ENCODE measurements around the gene LCE5A.
A peak's percentile ranks its signal among the peaks of the same experiment; 100 is the strongest.
"Not testable (repeated sequence)": the region's sequence is repeated elsewhere in the genome, so short reads cannot be mapped to it uniquely, and the experiment has no call there.

The LCE5A gene

GRCh38 chr1:152516082-152516481 lies 5.5 kb downstream of the LCE5A start:
- no peak for DNase-seq (ENCODE audit: low spot score)

- DNase-seq (ENCODE audit: low spot score) = no peak
Observed at GRCh38 chr1:152517237-152517811, 6.7 kb downstream of the LCE5A start.

- DNase-seq (ENCODE audit: low spot score) = no peak
Observed at GRCh38 chr1:152519851-152520250, 9.2 kb downstream of the LCE5A start.

DNA sequence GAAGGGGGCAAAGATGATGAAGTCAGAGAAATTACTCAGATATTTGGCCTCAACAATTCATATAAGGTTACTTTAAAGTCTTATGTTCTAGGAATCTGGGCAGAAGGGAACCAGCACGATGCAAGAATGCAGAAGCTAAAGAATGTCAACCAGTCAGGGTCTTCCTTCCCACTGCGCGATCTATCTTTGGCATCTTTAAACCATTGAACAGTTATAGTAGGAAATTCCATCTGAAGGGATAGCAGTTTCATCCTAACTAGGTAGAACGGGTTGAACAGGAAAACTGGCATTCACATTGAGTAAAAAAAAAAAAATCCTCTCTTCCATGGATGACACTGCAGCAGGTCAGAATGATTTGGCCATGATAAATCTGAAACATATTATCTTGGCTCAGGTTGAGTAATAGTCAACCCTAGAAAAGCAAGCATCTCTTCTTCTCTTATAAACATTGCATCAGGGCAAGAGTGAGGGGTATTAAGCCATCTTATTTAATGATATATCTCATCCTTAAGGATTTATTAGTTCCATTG lies 10.0 kb downstream of the LCE5A start:
- DNase-seq (ENCODE audit: low spot score) = no peak

DNA sequence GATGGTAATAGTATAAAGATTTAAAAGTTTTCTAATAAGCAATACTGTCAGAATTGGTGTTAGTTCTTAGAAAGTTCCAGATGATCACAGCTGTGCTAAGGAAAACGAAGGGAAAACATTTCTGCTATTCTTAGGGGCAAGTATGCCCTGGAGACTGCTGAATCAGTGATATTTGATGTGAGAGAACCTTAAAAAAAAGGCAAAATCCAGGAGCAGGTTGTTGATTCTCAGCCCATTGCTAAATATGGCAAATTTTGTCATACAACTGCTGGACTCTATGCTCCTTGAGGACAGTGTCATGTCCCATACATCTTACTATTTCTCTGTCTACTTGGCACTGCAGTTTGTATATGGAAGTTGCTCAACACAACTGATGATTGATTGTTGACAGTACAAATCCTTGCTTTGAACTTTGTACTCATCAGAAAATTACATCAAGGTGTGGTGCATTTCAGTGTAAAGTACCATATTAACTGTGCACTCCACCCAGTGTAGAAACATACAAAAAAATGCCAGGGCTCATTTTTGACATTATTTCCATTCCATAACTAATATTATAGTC lies 14.6 kb downstream of the LCE5A start:
- no peak for DNase-seq (ENCODE audit: low spot score)

GRCh38 chr1:152533327-152533938 lies 22.8 kb downstream of the LCE5A start:
- peak; percentile 48 for DNase-seq (ENCODE audit: low spot score)

- no peak for DNase-seq (ENCODE audit: low spot score)
Observed at GRCh38 chr1:152535774-152536173, 25.2 kb downstream of the LCE5A start.

- DNase-seq (ENCODE audit: low spot score) = no peak
Observed at GRCh38 chr1:152537496-152537895, 26.9 kb downstream of the LCE5A start.

DNA sequence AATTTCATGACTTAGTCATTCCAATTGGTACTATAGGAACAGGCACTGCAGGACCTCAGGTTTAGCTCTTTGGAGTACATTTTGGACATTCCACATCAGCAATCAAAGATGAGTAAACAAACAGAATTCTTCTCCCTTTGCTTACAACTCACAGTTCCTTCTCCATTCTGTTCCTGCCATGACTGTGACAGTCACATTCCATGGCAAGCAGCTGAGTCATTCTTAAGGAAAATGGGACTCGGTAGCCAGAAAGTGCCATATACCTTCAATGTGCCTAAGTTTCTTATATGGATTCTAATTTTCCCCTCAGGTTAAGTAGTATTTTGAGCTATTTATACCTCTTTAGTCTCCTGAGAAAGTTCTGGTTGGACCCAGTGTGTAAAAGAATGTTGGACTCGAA lies 29.3 kb downstream of the LCE5A start:
- DNase-seq (ENCODE audit: low spot score) = no peak

DNA sequence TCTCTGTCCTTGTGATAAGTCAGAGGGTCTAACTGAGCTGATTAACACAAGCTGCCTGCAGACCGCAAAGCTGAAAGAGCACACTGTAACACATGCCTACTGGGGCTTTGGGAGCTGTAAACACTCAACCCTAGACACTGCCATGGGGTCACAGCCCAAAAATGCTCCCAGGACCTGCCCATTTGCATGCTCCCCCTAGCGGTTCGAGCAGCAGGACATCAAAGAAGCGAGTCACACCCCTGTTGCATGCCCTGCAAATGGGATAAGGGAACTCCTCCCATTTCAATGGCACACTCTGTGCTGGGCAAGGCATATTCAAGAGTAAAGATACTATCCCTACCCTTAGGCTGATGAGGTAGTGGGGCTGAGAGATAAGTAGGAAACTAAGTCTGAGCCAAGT lies 33.2 kb downstream of the LCE5A start:
- no peak for DNase-seq (ENCODE audit: low spot score)

DNA sequence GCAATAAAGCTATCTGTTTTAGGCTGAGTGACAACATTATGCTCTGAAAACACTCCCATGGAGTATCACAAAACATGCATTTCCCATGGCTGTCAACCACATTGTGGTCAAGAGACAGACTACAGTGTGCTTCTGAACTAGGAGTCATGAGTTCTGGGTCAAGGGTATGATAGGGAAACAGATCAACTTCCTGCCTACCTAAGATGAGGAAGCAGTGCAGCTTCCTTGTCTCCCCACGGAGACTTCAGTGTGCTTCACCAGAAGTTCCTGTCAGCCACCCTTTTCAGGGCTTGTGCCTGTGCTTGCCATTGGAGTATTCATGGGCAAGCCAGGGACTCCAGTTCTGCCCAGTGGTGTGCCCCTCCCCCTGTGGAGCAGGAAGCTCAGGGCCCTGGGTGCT lies 36.1 kb downstream of the LCE5A start:
- no peak for DNase-seq (ENCODE audit: low spot score)

- DNase-seq (ENCODE audit: low spot score) = not testable (repeated sequence)
Observed at GRCh38 chr1:152548358-152548757, 37.8 kb downstream of the LCE5A start.

Measured in RKO (cell line).